Suprapubic skin (tissue), 4 donors: ENCODE results near the gene ICE1.

Experiments
- EP300 ChIP-seq: sonication (generic); formaldehyde crosslinking; IDR thresholded peaks from one replicate; pipeline ENCODE4 v1.6.1; 2017; ENCODE audit warnings: antibody characterized with exemption
- POLR2A ChIP-seq, 2 donors: fragments of 450-650 bp; IDR thresholded peaks; one replicate each; pipeline ENCODE4 v1.6.1; 2017; ENCODE audit warnings: antibody characterized with exemption in 2 of 2, mild to moderate bottlenecking in 2 of 2, moderate library complexity in 2 of 2
- POLR2AphosphoS5 ChIP-seq, 3 donors: sonication (generic); formaldehyde crosslinking; IDR thresholded peaks; one replicate each; pipeline ENCODE4 v1.6.1; 2017; ENCODE audit warnings: antibody characterized with exemption in 3 of 3
- TF ChIP-seq, protein P1 (sequence below), 2 donors: fragments of 200-600 bp in 1 of 2; fragments of 450-650 bp in 1 of 2; sonication (generic) in 1 of 2; IDR thresholded peaks; one replicate each; pipeline ENCODE4 v1.5.1; 2016 to 2019; ENCODE audit warnings: antibody characterized with exemption in 2 of 2, mild to moderate bottlenecking in 1 of 2, moderate library complexity in 1 of 2

DNA sequence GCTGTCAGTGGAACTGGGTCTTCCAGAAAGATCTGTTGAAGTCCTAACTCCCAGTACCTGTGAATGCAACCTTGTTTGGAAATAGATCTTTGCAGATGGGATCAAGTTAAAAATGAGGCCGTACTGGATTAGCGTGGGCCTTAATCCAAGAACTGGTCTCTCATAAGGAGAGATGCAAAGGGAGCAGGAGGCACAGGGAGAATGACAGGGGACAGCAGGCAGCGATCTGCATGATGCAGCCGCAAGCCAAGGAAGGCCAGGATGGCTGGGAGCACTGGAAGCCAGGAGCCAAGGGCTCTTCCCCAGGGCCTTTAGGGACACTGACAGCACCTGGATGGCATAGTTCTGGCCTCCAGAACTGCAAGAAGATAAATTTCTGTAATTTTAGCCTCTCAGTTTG lies 114.4 kb downstream of the ICE1 start:
- no peak for TF ChIP-seq POLR2AphosphoS5 (IDR thresholded peaks at IDR 0.05)
- TF ChIP-seq, protein P1, sequence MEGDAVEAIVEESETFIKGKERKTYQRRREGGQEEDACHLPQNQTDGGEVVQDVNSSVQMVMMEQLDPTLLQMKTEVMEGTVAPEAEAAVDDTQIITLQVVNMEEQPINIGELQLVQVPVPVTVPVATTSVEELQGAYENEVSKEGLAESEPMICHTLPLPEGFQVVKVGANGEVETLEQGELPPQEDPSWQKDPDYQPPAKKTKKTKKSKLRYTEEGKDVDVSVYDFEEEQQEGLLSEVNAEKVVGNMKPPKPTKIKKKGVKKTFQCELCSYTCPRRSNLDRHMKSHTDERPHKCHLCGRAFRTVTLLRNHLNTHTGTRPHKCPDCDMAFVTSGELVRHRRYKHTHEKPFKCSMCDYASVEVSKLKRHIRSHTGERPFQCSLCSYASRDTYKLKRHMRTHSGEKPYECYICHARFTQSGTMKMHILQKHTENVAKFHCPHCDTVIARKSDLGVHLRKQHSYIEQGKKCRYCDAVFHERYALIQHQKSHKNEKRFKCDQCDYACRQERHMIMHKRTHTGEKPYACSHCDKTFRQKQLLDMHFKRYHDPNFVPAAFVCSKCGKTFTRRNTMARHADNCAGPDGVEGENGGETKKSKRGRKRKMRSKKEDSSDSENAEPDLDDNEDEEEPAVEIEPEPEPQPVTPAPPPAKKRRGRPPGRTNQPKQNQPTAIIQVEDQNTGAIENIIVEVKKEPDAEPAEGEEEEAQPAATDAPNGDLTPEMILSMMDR (IDR thresholded peaks at IDR 0.05), result no peak
- TF ChIP-seq POLR2A (IDR thresholded peaks at IDR 0.05), result no peak
- no peak for TF ChIP-seq EP300
